GM18520 (cell line): ENCODE results near the gene LITAF.
"Not testable (repeated sequence)": the region's sequence is repeated elsewhere in the genome, so short reads cannot be mapped to it uniquely, and the experiment has no call there.

Experiments
- ATAC-seq: cut with Tn5 transposase; IDR thresholded peaks from one replicate; pipeline ENCODE4 v1.9.1; 2021; ENCODE audit not compliant: unreplicated experiment

Gene LITAF

DNA sequence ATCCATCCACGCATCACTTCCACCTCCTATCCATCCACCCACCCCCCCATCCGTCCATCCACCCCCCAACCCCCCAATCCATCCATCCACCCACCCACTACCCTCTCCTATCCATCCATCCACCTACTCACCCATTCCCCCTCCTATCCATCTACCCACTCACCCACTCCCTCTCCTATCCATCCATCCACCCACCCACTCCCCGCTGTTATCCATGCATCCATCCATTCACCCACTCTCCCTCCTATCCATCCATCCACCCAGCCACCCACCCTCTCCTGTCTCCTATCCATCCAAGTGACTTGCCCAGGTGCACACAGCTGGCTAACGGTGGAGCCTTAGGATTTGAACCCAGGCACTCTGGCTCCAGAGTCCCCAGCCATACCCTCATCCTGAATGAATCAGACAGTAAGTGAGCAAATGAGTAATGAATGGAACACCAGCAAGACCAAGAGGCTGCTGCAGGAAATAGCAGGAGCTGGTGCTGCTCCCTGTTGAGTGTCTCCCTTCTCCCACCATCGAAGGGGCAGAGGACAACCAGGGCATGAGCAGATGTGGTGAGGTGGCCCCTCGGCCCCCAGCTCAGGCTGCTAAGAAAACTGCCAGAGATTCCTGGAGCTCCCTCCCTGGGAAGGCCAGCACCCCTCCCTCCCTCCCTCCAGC, 62.5 kb downstream of the LITAF start:
- no peak for ATAC-seq

DNA sequence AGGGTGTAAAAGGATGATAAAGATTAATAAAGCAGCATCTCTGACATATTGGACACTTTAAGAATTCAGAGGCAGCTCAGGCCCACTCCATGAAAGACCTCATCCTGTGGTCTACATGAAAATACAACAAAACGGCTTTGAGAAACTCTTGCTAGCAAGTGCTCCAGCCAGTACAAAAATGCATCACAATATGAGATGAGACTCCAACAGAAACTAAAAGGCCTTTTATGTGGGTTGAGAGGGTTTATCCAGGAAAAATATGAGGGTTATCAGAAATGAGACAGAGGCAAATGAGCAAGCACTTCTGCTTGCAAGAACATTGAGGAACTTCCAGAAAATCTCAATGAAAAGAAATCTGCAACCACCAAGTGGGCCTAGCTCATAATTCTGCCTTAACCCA, 65.7 kb downstream of the LITAF start:
- no peak for ATAC-seq

DNA sequence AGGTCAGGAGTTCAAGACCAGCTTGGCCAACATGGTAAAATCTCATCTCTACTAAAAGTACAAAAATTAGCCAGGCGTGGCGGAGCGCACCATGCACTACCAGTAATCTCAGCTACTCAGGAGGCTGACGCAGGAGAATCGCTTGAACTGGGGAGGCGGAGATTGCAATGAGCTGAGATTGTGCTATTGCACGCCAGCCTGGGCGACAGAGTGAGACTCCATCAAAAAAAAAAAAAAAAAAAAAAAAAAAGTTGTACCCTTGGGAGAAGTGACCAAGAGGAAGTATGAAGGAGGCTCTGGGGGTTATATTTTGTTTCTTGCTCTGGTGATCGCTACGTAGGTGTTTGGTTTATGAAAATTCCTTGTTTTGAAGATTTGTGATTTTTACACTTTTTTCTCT, 66.3 kb downstream of the LITAF start:
- ATAC-seq, result no peak

DNA sequence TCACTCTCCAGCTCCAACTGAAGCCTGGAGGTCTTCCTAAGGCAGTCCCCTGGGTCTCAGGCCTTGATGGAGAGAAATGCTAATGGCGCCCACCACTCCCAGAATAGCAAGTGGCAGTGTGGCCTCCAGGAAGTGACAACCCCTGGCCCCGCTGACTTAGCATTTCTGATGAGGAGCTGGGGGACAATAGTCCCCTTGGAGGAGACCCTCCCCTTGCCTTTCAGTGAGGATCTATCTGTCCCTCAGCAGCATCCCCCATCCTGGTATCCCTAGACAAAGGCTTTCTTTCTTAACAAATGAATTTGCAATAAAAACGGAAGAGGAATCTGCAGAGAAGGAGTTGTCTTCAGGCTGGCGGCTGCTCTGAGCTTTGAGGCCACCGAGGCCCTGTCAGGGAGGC, 68.8 kb downstream of the LITAF start:
- no peak for ATAC-seq

DNA sequence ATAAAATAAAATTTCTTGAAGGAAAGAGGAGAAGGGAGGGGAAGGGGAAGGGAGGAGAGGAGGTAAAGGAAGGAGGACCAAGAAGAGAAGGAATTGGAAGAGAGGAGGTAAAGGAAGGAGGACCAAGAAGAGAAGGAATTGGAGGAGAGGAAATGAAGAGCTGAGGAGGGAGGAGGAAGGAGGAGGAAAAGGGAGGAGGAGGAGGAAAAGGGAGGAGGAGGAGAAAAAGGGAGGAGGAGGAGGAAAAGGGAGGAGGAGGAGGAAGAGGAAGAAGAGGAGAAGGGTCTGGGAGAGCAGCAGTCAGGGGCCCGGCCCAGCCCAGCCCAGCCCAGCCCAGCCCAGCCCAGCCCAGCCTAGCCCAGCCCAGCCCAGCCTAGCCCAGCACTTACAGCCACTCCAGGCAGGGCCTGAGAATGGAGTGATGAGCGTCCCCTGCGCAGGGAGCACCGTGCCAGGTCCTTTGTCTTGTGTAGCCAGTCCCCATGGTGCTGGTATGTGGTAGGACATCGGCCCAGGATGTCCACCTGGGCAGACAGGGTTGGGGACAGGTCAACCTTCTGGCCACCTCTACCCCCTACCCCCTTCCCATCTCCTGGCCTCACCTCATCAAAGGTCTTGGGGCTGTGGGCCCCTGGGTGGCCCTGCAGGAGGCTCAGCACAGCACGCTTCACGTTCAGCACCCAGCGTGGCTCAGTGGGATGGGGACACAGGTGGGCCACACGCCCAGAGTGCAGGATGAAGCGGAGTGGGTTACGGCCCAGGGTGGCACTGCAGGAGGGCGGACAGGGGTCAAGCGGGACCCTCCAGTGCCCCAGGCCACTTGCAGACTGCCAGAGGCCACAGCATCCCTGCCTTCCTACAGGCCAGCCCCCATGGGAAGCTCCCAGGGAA, 70.9 kb downstream of the LITAF start:
- ATAC-seq, result no peak

DNA sequence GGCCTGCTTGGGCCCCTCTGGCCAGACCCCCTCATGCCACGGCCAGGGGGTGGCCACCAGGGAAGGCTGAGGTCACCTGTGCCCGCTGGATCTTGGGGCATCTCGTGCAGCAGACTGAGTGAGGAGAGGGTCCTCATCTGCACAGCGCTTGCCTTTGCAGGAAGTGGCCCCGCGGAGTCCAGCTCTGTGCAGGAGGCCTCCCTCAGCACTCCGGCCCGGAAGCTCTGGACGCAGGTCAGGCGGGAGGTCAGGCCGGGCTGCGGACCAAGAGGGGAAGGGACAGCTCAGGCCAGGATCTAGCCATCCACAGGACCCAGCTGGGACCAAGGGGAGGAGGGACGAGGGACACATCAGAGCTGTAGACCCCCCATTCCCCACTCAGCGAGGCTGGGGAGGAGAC, 72.4 kb downstream of the LITAF start:
- ATAC-seq, result no peak

DNA sequence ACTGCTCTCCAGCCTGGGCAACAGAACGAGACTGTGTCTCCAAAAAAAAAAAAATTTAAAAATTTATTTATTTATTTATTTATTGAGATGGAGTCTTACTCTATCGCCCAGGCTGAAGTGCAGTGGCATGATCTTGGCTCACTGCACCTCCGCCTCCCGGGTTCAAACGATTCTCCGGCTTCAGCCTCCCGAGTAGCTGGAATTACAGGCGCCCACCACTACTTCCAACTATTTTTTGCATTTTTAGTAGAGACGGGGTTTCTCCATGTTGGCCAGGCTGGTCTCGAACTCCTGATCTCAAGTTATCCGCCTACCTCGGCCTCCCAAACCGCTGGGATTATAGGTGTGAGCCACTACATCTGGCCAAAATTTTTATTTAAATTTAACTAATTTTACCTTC, 73.4 kb downstream of the LITAF start:
- ATAC-seq, result not testable (repeated sequence)

DNA sequence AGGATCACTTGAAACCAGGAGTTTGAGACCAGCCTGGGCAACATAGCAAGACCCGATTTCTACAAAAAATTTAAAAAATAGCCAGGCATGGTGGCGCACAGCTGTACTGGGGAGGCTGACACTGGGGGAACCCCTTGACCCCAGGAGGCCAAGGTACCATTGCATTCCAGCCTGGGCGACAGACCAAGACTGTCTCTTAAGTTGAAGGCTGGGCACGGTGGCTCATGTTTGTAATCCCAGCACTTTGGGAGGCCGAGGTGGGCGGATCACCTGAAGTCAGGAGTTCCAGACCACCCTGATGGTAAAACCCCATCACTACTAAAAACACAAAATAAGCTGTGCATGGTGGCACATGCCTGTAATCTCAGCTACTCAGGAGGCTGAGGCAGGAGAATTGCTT, 74.9 kb downstream of the LITAF start:
- no peak for ATAC-seq

DNA sequence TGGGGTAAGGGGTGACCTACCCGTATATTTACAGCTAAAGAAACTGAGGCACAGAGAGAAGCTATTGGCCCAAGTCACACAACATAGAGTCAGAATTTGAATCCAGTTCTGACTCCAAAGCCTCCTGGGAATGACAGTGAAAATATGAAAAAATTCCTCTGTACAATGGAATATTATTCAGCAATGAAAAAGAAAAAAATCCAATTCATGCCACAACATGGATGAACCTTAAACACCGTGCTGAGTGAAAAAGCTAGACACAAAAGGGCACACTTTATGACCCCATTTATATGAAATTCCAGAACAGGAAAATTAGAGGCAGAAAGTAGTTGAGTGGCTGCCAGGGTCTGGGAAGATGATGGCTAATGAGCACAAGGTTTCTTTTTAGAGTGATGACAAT, 75.4 kb downstream of the LITAF start:
- no peak for ATAC-seq

DNA sequence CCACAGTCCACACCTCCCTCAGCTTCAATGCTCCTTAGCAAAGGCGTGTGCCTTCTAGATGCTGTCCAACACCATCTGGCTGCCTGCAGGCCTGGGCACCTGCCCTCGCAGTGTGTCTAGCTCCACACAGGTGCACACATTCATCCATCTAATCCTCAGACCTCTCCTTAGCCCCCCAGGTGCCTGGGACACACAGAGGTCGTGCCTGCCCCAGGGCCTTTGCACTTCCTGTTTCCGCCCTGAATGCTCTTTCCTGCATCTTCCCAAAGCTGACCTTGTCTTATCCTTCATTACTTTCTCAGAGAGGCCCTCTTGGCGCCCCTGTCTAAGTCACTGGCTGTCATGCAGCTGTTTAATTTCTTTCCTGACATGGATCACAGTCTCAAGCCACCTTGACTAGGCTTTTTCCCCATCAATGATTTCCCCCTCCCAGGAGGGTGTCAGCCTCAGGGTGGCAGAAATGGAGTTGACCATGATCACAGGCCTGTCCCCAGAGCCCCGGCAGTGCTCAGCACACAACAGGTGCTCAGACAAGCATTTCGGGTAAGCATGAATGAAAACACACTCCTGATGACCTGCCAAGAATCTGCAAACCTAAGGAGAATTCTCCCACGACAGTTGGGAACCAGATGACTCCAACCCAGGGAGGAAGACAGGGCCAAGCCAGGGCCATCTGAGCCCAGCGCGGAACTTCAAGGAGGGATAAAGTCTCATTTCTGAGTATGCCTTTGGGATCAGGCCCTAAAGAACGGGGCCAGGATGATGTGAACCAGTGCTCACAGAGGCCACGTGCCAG, 76.3 kb downstream of the LITAF start:
- no peak for ATAC-seq

DNA sequence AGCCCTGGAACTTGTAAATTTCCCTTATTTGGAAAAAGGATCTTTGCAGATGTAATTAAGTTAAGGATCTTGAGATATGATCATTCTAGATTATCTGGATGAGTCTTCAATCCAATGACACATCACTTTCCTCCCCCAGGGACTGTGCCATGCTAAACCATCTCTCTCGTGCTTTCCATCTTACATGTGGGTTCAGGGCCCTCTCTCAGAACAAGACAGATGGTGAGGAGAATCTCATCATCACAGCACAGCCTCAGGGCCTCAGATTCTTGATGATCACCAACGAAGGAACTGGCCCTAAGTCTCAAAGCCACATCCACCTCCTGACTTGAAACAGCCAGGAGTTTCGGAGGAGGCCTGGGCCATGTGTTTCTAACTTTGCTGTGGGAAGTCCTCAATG, 78.7 kb downstream of the LITAF start:
- no peak for ATAC-seq

DNA sequence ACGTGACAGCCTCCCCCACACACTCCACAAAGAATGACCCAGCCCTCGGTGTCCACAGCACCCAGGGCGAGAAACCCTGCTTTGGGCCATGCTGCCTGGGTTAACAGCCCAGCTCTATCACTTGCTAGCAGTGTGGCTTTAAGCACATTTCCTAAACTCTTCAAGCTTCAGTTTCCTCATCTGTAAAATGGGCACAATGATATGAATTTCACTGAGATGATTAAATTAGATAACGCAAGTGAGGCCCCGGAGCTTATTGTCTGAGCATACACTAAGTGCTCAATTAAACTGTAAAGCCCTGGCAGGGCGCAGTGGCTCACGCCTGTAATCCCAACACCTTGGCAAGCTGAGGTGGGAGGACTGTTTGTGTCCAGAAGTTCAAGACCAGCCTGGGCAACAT, 79.4 kb downstream of the LITAF start:
- ATAC-seq, result no peak

DNA sequence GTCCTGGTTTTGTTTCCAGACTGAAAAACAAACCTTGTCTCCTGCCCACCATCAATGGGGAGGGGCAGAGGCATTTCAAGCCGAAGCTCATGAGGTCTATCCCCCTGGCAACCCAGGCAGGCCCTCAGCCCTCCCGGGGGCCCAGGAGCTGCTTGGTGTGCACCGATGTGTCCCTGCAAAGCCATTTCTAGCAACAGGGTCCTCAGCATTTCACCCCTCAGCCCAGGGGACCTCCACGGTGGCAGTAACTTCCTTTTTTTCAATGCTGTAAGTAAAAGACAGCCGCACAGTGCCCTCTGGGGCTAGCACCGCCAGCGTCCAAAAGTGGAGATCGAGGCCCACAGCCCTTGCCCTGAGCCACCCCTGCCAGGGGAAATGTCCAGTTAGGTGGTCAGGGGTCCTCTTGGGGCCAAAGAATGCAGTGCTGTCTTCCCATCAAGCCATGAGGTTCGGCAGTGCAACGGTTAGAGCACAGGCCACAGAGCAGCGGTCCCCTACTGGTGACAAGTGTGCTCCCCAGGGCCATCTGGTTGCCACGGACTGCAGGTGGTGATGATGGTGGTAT, 79.9 kb downstream of the LITAF start:
- ATAC-seq, result no peak

DNA sequence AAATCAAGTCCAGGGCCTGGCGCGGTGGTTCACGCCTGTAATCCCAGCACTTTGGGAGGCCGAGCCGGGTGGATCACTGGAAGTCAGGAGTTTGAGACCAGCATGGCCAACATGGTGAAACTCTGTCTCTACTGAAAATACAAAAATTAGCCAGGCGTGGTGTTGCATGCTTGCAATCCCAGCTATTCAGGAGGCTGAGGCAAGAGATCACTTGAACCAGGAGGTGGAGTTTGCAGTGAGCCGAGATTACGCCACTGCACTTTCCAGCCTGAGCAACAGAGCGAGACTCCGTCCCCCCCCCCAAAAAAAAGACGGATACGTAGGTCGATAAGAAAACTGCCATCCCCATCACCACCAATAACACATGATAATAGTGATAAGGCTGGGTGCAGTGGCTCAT, 82.5 kb downstream of the LITAF start:
- not testable (repeated sequence) for ATAC-seq

DNA sequence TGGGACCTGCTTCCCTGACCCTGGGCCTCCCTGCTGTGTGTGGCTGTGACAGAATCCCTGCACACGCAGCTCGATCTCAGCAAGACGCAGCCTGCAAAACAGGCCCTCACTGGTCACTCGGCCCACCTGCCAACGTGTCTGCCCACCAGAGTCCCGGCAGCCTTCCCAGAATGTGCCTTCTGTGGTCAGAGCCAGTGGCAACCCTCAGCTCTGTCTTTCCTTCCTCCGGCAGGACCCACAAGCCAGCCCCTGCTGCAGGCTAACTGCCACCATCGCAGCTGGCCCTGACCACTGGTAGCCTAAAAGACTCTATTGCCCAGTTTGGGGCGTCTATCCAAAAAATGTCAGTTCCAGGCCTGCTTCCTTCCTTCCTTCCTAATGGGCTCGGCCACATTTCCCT, 83.2 kb downstream of the LITAF start:
- ATAC-seq, result no peak

DNA sequence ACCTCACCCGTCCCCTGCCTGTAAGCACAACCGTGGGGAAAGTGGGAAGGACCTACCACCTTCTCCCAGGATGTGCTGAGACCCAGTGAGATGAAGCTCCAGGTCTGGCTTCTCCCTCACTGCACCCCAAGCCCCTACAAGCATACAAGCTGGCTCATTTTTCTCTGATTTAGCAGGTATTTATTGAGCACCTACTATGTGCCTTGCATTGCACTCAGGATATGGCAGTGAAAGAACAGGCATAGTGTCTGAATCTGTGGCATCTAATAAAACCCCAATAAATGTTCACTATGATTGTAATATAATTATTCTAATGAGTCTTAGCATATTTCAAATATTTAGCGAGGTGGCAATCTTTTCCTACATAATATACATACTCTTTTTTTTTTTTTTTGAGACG, 84.5 kb downstream of the LITAF start:
- no peak for ATAC-seq

DNA sequence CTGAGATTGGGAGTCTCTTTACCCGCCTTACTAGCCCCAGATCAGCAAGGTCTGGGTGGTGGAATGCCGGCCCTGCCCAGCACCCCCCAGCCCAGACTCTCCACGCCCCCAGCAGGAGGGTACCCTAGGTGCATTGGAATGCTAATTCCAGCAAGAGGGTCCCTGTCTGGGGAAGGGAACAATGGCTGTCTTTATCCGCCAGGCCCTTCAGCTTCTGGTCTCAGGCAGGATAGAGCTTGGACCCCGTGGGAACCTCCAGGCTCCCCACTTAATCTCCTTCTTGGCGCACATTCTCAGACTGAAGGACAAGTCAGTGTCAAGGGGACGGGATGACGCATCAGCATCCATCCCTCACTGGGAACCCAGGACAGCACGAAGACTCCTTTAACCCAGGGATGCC, 85.1 kb downstream of the LITAF start:
- no peak for ATAC-seq

DNA sequence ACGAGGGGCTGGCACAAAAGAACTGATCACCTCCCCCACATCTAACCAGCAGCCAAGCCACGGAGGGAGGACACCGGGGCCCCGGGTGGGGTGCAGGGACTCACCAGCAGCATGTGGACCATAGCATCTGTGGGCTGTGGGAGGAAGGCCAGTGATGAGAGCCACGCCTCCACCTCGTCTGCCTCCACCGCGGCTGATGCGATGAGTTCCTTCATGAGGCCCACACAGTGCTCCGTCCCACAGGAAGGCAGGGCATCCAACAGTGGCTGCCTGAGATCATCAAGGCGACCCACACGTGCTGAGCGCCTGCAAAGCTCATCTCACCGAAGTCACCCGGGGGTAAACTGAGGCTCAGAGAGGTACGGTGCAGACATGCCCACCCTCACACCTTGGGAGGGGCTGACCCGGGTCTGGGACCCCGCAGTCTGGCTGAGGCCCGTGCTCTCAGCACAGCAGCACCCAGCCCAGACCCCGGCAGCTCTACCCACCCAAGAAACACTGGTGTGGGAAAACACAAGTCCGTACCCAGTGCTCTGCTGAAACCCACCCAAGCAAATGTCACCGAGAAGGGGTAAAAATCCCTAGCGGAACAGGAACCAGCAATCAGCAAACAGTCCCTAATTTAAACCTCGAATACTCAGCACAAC, 85.9 kb downstream of the LITAF start:
- no peak for ATAC-seq

DNA sequence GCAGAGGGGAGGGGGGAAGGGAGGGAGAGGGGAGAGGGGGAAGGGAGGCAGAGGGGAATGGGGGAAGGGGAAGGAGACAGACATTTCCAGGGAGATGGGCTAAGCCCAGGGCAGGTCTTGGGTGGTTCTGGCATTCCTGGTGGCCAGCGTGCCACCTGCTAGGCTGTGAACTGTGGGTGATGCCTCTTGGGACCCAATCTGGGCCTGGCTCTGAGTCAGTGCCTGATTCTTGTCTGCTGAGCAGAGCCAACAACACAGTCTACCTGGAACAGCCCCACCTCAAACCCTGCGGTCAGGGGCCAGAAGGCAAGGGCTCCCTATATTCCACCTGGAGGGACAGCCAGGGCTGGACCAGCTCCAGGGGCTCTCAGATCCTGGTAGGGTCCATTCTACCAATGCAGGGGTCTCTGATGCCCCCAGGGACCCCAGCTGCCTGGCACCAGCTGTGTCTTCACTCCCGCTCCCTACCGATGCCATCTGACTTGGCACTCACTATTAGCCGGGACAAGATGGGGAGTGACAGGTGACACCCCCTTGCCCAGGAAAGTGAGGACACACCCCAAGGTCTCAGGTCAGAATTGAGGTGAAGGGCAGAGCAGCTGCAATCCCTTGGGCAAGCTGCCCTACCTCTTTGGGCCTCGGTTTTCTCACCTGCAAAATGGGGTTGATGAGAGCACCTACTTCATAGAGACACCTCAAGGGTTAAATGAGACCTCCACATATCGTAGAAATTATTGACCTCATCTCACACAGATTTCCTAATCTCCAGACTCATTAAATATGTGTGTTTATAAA, 87.2 kb downstream of the LITAF start:
- no peak for ATAC-seq

DNA sequence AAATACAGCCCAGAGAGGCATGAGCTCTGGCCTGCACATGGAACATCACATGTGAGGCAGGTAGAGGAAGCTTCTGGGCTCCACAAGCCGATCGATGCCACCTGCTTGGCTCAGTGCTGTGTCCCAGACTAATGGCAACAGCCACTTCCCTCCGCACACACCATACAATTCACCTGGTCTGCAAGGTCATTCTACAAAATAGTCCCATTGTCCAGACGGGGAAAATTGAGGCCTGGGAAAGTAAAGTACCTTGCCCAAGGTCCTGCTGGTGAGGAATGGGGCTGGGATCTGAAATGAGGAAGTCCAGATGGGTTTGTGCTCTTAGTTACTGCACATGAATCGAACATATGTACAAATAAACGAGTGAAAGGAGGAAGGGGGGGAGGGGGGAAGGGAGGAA, 88.0 kb downstream of the LITAF start:
- ATAC-seq, result no peak
